Measurements from ENCODE around the gene SF1. TPM values are rescaled to one million over a fixed set of nuclear protein-coding genes. Genes with fewer than 3 reads are reported as not detected.

The SF1 gene
- total and polyA plus RNA-seq, 8 donors = 99.8 to 181 (median 137) TPM

GRCh38 chr11:64799256-64799622, 20.9 kb upstream of the SF1 start:
- Histone ChIP-seq H3K4me3 (no peak overlapping the region), H3K4me1 (peaks cover 6 to 11% (median 6%) of the 10 kb centered on the region in 3 donors), H3K36me3 (no peaks in the 10 kb centered on the region), H3K27ac (no peak overlapping the region), H3K27me3 (no peaks in the 10 kb centered on the region), H3K9me3 (no peaks in the 10 kb centered on the region)
- intact Hi-C loops (cut with DNase I) = loop anchor here in 1 of 3 donors (10.0 kb wide), 1 partner anchor 96 kb away; no protein-coding TSS in a partner anchor
- 82 to 85% methylated on average over 7 of the region's 7 CpGs for WGBS, 2 donors
- DNase-seq (peak in 2 of 6 donors; percentile 12 to 30), FAIRE-seq (no peak), ATAC-seq (no peak)
- no peak for TF ChIP-seq CTCF (IDR thresholded peaks at IDR 0.05)

- WGBS, 2 donors = 89 to 91% methylated on average over 19 of the region's 19 CpGs
Measured at GRCh38 chr11:64796757-64797541, 18.6 kb upstream of the SF1 start.

GRCh38 chr11:64796047-64796756, 17.9 kb upstream of the SF1 start:
- no peak for TF ChIP-seq CTCF (IDR thresholded peaks at IDR 0.05)
- Histone ChIP-seq H3K4me3 (no peak overlapping the region), H3K4me1 (no peaks in the 10 kb centered on the region), H3K27me3 (no peaks in the 10 kb centered on the region), H3K9me3 (no peaks in the 10 kb centered on the region), H3K27ac (no peak overlapping the region), H3K36me3 (no peaks in the 10 kb centered on the region)
- ATAC-seq (no peak), DNase-seq (peak in 2 of 6 donors; percentile 12 to 54), FAIRE-seq (no peak)
- intact Hi-C loops (cut with DNase I) = loop anchor here in 1 of 3 donors (10.0 kb wide), 1 partner anchor 99 kb away; no protein-coding TSS in a partner anchor
- 86 to 88% methylated on average over 19 of the region's 19 CpGs for WGBS, 2 donors

More at GRCh38 chr11:64796757-64797541, 18.6 kb upstream of the SF1 start:
- no peak overlapping the region for H3K27ac ChIP-seq
- H3K27me3 ChIP-seq = no peaks in the 10 kb centered on the region
- TF ChIP-seq CTCF (IDR thresholded peaks at IDR 0.05) = no peak
- FAIRE-seq (no peak), ATAC-seq (no peak), DNase-seq (peak in 3 of 6 donors; percentile 29 to 60 (median 50))
- intact Hi-C loops (cut with DNase I) = loop anchor here in 1 of 3 donors (10.0 kb wide), 1 partner anchor 98 kb away; no protein-coding TSS in a partner anchor
- no peaks in the 10 kb centered on the region for H3K9me3 ChIP-seq
- no peak overlapping the region for H3K4me3 ChIP-seq
- no peaks in the 10 kb centered on the region for H3K4me1 ChIP-seq
- H3K36me3 ChIP-seq = no peaks in the 10 kb centered on the region

- Histone ChIP-seq H3K27ac (no peak overlapping the region), H3K27me3 (no peaks in the 10 kb centered on the region), H3K4me1 (no peaks in the 10 kb centered on the region), H3K9me3 (no peaks in the 10 kb centered on the region), H3K4me3 (no peak overlapping the region), H3K36me3 (no peaks in the 10 kb centered on the region)
- whole genome bisulfite sequencing, 2 donors = 91 to 97% methylated on average over 10 of the region's 10 CpGs
- DNase-seq (peak in 1 of 6 donors; percentile 10), ATAC-seq (no peak), FAIRE-seq (no peak)
- TF ChIP-seq CTCF (IDR thresholded peaks at IDR 0.05) = no peak
- intact Hi-C loops (cut with DNase I) = loop anchor here in 1 of 3 donors (10.0 kb wide), 1 partner anchor 100 kb away; no protein-coding TSS in a partner anchor
Measured at GRCh38 chr11:64794526-64794925, 16.2 kb upstream of the SF1 start.
